AG09309 (cell line): Measurements from ENCODE around the gene AATF.

Experiments used
- DNase-seq: peaks from one replicate; pipeline ENCODE4 v3.0.0-alpha.2; 2010; ENCODE audit warnings: low read depth
- H3K4me3 ChIP-seq: 2 replicates; pipeline ENCODE4 v1.5.1; 2011; ENCODE audit warnings: mild to moderate bottlenecking, low read depth, low read length, moderate library complexity; ENCODE audit not compliant: control insufficient read depth
- CTCF ChIP-seq: IDR thresholded peaks from 2 replicates; pipeline ENCODE4 v1.5.1; 2011; ENCODE audit warnings: mild to moderate bottlenecking, low read depth, low read length, inconsistent platforms; ENCODE audit not compliant: insufficient read depth, control insufficient read depth; ENCODE audit errors: missing control alignments

AATF gene

DNA sequence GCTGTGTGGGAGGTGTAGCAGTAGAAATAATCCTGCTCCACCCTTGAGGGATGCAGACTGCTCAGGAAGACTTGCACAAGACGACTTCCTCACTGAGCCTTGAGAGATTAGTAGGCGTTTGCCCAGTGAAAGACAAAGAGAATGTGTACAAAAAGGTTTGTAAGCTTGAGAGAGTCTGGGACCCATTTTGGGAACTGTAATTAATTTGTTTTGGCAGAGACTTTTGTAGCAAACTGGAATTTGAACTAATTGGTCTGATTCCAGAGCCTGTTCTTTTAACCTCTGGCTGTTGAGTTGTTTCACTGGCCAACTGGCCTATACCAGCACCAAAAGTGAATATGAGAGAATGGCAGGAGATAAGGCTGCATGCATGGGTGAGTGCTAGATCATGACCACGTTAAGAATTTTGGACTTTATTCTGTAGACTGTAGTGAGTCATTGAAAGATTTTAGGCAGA is 75.5 kb downstream of the AATF start:
- DNase-seq = no peak
- TF ChIP-seq CTCF = no peak
- H3K4me3 ChIP-seq = no peak overlapping the region

GRCh38 chr17:37025238-37025637 is 76.5 kb downstream of the AATF start:
- no peak for TF ChIP-seq CTCF
- DNase-seq = no peak

DNA sequence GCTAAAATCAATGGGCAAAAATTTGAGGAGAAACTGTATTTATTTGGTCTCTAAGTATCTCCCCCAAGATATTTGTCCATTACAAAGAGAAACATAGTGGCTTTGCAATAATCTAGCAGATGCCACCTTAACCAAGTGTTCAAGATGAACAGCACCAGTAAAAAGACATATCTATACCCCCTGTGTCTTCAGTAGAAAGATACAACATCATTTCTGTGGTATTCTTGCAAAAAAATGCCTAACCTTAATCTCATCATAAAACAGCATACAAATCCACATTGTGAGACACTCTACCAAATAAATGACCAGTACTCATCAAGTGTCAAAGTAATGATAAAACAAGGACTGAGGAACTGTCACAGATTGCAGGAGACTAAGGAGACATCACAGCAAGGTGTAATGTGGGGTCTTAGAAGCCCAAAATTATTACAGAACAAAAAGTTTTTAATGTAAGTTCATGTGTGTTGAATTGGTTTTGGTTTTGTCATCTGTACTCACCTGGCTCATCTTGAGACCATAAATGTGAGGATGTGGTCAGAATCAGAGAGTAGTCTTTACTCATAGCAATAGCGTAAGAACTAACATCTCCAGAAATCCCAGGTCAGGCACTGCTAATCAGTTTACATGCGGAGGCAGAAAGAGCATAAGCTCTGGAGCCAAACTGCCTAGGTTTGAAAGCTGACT is 77.2 kb downstream of the AATF start:
- H3K4me3 ChIP-seq = no peak overlapping the region
- no peak for TF ChIP-seq CTCF
- no peak for DNase-seq

More at GRCh38 chr17:37025238-37025637, 76.5 kb downstream of the AATF start:
- H3K4me3 ChIP-seq = no peak overlapping the region

DNA sequence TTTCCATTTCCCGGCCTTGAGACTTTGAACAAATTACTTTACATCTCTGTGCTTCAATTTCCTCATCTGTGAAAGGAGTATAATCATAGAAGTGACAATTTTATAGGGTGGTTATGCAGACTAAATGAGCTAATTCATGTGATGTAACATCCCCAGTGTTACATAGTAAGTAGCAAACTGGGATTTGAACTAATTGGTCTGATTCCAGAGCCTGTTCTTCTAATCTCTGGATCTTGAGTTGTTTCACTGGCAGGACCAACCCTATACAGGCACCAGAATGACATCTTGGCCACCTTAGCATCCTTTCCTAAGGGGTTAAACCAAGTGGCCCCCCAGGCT is 77.7 kb downstream of the AATF start:
- DNase-seq = no peak
- no peak for TF ChIP-seq CTCF
- H3K4me3 ChIP-seq = no peak overlapping the region

DNA sequence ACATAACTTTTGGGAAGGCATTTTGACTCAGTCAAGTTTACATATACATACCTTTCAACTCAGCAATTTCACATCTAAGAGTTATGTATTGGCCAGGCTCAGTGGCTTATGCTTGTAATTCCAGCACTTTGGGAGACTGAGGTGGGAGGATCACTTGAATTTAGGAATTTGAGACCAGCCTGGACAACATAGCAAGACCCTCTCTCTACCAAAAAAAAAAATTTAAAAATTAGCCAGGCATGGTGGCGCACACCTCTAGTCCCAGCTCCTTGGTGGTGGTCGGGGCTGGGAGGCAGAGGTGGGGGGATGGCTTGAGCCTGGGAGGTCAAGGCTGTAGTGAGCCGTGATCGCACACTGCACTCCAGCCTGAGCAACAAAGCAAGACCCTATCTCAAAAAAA is 79.3 kb downstream of the AATF start:
- no peak for TF ChIP-seq CTCF
- no peak overlapping the region for H3K4me3 ChIP-seq
- no peak for DNase-seq

DNA sequence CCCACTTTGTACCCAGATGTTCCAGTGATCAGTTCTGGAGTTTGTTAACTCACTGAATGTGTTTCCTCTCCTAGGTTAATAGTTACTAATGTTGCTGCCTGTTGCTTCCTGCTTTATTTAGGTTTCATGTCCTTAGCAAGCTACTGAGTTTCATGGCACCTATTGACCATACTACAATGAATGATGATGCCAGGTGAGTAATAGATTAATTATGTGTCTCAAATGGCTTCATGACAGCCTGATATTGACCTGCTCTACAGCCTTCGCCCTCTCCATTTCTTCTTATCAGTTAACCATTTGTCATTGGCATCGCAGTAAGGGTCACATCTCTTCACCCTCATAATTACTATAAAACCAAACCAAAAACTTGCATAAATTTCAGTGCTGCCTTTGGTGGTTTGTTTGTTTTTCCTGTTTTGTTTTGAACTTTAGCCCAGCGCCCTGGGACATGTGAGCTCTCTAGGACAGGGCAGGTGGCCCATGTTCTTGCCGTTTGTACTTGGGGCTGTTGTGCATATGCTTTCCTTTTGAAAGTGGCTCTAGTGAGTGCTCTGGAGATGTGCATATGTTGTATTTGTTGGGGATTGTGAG is 82.8 kb downstream of the AATF start:
- DNase-seq = no peak
- no peak for TF ChIP-seq CTCF
- no peak overlapping the region for H3K4me3 ChIP-seq
